ENCODE results near the gene GANAB.

GANAB gene

DNA sequence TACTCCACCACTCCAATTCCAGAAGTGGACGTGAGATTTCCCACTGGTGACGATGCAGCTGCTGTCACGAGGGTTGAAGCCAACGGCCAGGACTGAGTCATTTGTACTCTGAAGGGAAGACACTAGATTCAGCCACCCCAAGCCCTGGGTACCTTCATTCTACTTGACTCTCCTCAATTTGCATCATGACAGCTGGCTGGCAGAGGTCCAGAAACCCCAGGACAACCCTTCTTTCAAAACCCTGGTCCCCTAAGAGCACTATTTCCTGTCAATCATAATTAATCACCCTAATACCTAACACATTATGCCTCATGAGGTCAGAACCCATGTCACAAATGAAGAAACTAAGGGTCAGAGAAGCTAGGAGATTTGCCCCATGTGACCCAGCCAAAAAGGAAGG lies 38.7 kb downstream of the GANAB start:
- no peak overlapping the region for H3K27ac ChIP-seq

GRCh38 chr11:62605902-62606301 lies 40.5 kb downstream of the GANAB start:
- no peak overlapping the region for H3K27ac ChIP-seq
- TF ChIP-seq, protein P1, sequence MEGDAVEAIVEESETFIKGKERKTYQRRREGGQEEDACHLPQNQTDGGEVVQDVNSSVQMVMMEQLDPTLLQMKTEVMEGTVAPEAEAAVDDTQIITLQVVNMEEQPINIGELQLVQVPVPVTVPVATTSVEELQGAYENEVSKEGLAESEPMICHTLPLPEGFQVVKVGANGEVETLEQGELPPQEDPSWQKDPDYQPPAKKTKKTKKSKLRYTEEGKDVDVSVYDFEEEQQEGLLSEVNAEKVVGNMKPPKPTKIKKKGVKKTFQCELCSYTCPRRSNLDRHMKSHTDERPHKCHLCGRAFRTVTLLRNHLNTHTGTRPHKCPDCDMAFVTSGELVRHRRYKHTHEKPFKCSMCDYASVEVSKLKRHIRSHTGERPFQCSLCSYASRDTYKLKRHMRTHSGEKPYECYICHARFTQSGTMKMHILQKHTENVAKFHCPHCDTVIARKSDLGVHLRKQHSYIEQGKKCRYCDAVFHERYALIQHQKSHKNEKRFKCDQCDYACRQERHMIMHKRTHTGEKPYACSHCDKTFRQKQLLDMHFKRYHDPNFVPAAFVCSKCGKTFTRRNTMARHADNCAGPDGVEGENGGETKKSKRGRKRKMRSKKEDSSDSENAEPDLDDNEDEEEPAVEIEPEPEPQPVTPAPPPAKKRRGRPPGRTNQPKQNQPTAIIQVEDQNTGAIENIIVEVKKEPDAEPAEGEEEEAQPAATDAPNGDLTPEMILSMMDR (conservative IDR thresholded peaks at IDR 0.05): no peak

More for the DNA sequence above, 38.7 kb downstream of the GANAB start:
- TF ChIP-seq, protein P1 (conservative IDR thresholded peaks at IDR 0.05): no peak

DNA sequence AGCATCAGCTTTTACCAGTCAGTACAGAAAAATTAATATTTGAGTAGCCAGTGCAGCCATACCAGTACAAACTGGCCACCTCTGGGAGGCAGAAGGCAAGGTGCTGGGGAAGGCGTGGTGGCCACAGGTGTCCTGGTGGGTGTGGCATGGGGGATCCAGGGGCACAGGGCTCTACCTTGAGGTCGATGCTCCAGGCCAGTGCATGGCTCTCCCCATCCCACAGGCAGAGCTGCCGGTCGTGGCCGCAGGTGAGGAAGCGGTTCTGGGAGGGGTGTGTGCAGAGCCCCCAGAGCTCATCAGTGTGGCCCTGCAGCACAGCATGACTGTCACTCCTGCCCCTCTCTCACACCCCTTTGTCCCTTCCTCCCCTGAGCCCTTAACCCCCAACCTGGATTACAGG lies 40.9 kb downstream of the GANAB start:
- H3K27ac ChIP-seq: no peak overlapping the region
- TF ChIP-seq, protein P1 (conservative IDR thresholded peaks at IDR 0.05): no peak

DNA sequence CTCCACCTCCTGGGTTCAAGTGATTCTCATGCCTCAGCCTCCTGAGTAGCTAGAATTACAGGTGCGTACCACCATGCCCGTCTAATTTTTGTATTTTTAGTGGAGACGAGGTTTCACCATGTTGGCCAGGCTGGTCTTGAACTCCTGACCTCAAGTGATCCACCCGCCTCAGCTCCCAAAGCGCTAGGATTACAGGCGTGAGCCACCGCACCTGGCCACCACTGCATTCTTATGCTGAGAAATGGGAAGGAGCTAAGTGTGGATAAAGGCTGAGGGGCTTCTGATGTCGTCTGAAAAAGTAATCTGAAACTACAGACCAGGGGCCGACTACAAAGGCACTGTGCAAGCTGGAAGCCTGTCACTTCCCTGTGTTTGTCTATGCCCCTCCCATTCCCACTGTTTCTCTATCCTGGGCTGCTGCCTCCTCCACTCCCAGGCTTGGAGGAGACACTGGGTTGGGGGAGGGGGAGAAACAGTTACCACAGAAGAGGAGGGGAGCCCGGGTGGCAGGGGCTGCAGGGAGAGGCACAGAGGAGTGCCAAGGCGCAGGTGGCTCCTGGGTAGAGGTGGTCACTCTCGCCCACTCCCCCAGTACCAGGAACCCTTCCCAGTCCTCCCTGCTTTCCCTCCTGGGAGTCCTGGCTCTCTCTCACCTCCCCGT lies 41.8 kb downstream of the GANAB start:
- H3K27ac ChIP-seq: no peak overlapping the region
- TF ChIP-seq, protein P1 (conservative IDR thresholded peaks at IDR 0.05): no peak

DNA sequence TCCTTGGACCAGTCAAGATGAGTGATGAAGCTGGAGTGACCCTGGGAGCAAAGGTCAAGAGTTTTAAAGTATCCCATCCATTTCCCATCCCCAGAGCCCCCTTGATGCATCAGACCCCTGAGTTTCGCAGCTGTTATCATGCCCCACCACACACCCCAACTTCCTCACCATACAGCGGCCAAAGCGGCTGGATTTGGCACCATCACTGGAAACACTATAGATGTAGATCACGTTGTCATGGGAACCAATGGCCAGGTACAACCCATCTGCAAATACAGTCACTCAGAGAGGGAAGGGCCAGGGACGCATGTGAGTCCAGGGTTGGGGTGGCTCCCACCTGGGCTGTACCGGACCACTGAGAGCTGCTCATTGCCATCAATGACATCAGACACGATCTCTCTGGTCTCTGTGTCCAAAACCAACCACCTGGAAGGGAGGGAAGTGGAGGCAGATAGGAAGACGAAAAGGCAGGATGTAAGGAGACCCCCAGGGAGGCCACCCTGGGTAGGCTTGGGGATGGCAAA lies 42.6 kb downstream of the GANAB start:
- H3K27ac ChIP-seq: no peak overlapping the region
- TF ChIP-seq, protein P1 (conservative IDR thresholded peaks at IDR 0.05): no peak

DNA sequence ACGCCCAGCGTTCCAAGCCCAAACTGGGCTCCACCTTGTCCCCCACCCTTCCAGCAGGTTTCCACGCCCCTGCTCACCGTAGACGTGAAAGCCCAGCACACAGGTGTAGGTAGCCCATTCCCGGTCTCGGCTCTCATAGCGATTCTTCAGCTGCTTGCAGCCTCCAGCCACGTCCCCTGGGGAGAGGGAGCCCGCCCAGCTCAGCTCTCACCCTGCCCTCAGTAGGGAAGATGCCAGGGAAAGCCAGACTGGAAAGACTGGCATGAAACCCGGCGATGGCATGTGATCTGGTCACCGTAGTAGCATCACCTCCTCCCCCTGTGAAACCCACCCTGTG lies 43.4 kb downstream of the GANAB start:
- no peak overlapping the region for H3K27ac ChIP-seq
- TF ChIP-seq, protein P1 (conservative IDR thresholded peaks at IDR 0.05): no peak

DNA sequence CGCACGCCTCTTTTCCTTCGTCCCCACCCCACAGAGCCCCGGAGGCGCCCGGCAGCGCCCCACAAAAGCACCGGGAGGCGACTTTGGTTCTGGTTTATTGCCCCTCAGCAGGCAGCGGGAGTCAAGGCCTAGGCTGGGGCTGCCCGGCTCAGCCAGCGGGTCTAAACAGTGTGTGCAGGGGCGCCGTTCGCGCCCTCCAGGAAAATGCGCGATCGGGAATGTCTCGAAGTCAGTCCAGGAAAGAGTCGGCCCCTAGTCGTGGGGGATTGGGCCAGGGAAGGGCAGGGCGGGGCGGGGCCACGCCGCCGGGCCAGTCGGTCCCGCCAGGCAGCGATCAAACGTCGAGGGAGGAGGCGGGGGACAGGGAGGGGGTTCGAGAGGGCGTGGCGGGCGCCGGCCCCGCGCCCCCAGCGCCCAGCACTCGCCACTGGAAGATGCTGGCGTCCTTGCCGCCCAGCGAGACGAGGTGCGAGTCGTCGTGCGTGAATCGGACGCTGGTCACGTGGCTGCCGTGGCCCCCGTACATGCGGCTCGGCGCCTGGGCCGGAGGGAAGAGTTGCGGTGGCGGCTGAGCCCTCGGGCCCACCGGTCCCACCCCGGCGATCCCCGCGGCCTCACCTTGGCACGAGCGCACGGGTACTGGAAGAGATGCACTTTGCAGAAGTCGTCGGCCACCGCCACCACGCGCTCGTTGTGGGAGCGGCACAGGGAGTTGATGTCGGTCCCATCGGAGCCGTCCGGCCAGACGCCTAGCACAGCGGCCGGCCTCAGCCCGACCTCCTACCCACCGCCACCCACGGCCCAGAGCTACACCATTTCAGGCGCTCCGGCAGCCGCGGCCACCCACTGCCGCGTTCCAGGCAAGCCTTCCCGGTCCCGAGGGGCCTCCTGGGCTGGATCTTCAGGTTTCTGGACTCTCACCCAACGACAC lies 44.0 kb downstream of the GANAB start:
- TF ChIP-seq, protein P1 (conservative IDR thresholded peaks at IDR 0.05): no peak
- H3K27ac ChIP-seq: peak overlapping the region; percentile 99

Data from VCaP (cell line).